Measurements from ENCODE around the gene SMIM20. TPM values are rescaled to one million over a fixed set of nuclear protein-coding genes. Genes with fewer than 3 reads are reported as not detected.

Gene SMIM20
- total and polyA plus RNA-seq, 2 of the 4 experiments (the other 2 are of a cell fraction), result 13.6 to 23.1 TPM

GRCh38 chr4:25955705-25956104 is 41.7 kb downstream of the SMIM20 start:
- Histone ChIP-seq H3K27me3 (ENCODE audit: control insufficient read depth, insufficient read depth, low read length) (peaks cover 33% of the 10 kb centered on the region), H2BK120ac (ENCODE audit: low read depth, low read length) (no peak overlapping the region), H3K23ac (ENCODE audit: low read depth, low read length) (no peak overlapping the region), H3K9me1 (ENCODE audit: insufficient read depth, low read length) (peaks cover 4% of the 10 kb centered on the region; the same call in 1 of the 2 replicates), H2BK15ac (ENCODE audit: low read depth, low read length) (no peak overlapping the region), H3K9me3 (ENCODE audit: control insufficient read depth, insufficient read depth, low read length) (no peaks in the 10 kb centered on the region), H2BK20ac (ENCODE audit: low read depth, low read length) (no peak overlapping the region), H4K20me1 (ENCODE audit: insufficient read depth, low read length) (no peaks in the 10 kb centered on the region), H3K4me2 (ENCODE audit: low read depth, low read length) (no peak overlapping the region), H3K4me1 (ENCODE audit: control insufficient read depth, insufficient read depth, low read length) (peaks cover 1% of the 10 kb centered on the region; the same call in 1 of the 2 replicates), H4K91ac (ENCODE audit: insufficient read depth, low read depth, low read length) (no peak overlapping the region), H2BK5ac (ENCODE audit: low read depth, low read length, poor library complexity, severe bottlenecking) (no peak overlapping the region), H3K18ac (ENCODE audit: low read depth, low read length) (no peak overlapping the region), H3K4me3 (ENCODE audit: insufficient read depth, low read depth, low read length) (no peak overlapping the region), H2AFZ (replicated peaks; ENCODE audit: low read length, poor library complexity) (no peak overlapping the region), H2AK5ac (ENCODE audit: low read depth, low read length) (no peak overlapping the region), H3K4ac (ENCODE audit: low read depth, low read length) (no peak overlapping the region), H3K14ac (replicated peaks; ENCODE audit: low read depth, low read length) (no peak overlapping the region), H3K9ac (ENCODE audit: low read depth, low read length) (no peak overlapping the region), H4K8ac (ENCODE audit: low read depth in 2 of 2, low read length in 2 of 2) (no peak overlapping the region), H3K79me1 (ENCODE audit: low read depth in 1 of 2, low read length in 2 of 2) (no peaks in the 10 kb centered on the region), H3K27ac (ENCODE audit: insufficient read depth, low read length) (no peak overlapping the region), H2AK9ac (replicated peaks; ENCODE audit: low read depth, low read length, poor library complexity) (no peak overlapping the region), H3K56ac (ENCODE audit: extremely low read depth, insufficient read depth, low read length) (no peak overlapping the region), H4K5ac (ENCODE audit: low read depth, low read length) (no peak overlapping the region), H3K36me3 (ENCODE audit: control insufficient read depth, insufficient read depth, low read length) (no peaks in the 10 kb centered on the region)
- WGBS, 2 experiments (ENCODE audit: extremely low coverage in 2 of 2, insufficient read length in 1 of 2), result no CpG with 5 or more reads among the region's 4 CpGs
- in situ Hi-C loops (cut with MboI; ENCODE audit: low sequenced_read_pairs) (no loop called here), dilution Hi-C loops (cut with HindIII; ENCODE audit: low sequenced_read_pairs, unreplicated experiment) (no loop called here), intact Hi-C loops (cut with micrococcal nuclease) (no loop called here)
- ChIA-PET POLR2A (ENCODE audit: unreplicated experiment) (no interaction called here), CTCF (interaction anchor here (0.6 kb wide), 1 partner anchor 9 kb away, joined by 3 read pairs; no protein-coding TSS in a partner anchor)
- TF ChIP-seq MAZ (IDR thresholded peaks at IDR 0.05; ENCODE audit: borderline replicate concordance, low read depth, low read length), result no peak
- TF ChIP-seq FOS (IDR thresholded peaks at IDR 0.05; ENCODE audit: low read depth, low read length), result no peak
- no peak for TF ChIP-seq CTCF (conservative IDR thresholded peaks at IDR 0.05; ENCODE audit: low read depth, low read length)
- TF ChIP-seq BHLHE40 (IDR thresholded peaks at IDR 0.05; ENCODE audit: low read depth, low read length), result no peak
- TF ChIP-seq SMC3 (IDR thresholded peaks at IDR 0.05; ENCODE audit: low read depth, low read length), result no peak
- TF ChIP-seq CHD1 (IDR thresholded peaks at IDR 0.05; ENCODE audit: low read depth, low read length), result no peak
- no peak for TF ChIP-seq RCOR1 (IDR thresholded peaks at IDR 0.05; ENCODE audit: insufficient replicate concordance, low read length)
- TF ChIP-seq MXI1 (IDR thresholded peaks at IDR 0.05; ENCODE audit: borderline replicate concordance, low read depth, low read length), result no peak
- no peak for TF ChIP-seq ELK1 (IDR thresholded peaks at IDR 0.05; ENCODE audit: borderline replicate concordance, low read depth, low read length)
- no TSS peak for BruUV-seq (replicated peaks)
- DNase-seq (no peak), ATAC-seq (ENCODE audit: low read depth) (no peak)

All from IMR-90 (cell line).